Cardiac fibroblast (primary cell): ENCODE measurements around the gene SERTAD2.

ENCODE experiments used
- DNase-seq, 2 donors: peaks; one replicate each; pipeline versions ENCODE4 v3.0.0 to v3.0.0-alpha.2; 2010; ENCODE audit warnings: low read depth in 2 of 2
- H3K4me3 ChIP-seq, 2 donors: replicated peaks in 1 of 2; 1 replicate in 1 of 2; 2 replicates in 1 of 2; pipeline ENCODE4 v1.5.1; 2011; ENCODE audit warnings: low read depth in 2 of 2, low read length in 2 of 2, mild to moderate bottlenecking in 2 of 2, moderate library complexity in 1 of 2
- TF ChIP-seq, protein P1 (sequence below): IDR thresholded peaks from one replicate; pipeline ENCODE4 v1.5.1; 2011; ENCODE audit warnings: low read depth, mild to moderate bottlenecking, low read length, inconsistent platforms

The SERTAD2 gene

DNA sequence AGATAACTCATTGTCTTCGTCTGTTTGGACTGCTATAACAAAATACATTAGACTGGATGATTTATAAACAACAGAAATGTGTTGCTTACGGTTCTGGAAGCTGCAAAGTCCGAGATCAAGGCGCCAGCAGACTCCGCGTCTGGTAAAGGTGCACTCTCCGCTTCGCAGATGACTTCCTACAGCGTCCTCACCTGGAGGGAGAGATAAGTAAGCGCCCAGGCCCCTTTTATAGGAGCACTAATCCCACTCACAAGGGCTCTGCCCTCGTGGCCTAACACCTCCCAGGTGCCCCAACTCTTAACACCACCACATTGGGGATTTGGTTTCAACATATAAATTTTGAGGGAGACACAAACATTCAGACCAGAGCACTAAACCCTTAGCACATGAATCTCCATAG is 51.3 kb downstream of the SERTAD2 start:
- no peak overlapping the region for H3K4me3 ChIP-seq
- TF ChIP-seq, protein P1, sequence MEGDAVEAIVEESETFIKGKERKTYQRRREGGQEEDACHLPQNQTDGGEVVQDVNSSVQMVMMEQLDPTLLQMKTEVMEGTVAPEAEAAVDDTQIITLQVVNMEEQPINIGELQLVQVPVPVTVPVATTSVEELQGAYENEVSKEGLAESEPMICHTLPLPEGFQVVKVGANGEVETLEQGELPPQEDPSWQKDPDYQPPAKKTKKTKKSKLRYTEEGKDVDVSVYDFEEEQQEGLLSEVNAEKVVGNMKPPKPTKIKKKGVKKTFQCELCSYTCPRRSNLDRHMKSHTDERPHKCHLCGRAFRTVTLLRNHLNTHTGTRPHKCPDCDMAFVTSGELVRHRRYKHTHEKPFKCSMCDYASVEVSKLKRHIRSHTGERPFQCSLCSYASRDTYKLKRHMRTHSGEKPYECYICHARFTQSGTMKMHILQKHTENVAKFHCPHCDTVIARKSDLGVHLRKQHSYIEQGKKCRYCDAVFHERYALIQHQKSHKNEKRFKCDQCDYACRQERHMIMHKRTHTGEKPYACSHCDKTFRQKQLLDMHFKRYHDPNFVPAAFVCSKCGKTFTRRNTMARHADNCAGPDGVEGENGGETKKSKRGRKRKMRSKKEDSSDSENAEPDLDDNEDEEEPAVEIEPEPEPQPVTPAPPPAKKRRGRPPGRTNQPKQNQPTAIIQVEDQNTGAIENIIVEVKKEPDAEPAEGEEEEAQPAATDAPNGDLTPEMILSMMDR, result no peak
- no peak for DNase-seq

DNA sequence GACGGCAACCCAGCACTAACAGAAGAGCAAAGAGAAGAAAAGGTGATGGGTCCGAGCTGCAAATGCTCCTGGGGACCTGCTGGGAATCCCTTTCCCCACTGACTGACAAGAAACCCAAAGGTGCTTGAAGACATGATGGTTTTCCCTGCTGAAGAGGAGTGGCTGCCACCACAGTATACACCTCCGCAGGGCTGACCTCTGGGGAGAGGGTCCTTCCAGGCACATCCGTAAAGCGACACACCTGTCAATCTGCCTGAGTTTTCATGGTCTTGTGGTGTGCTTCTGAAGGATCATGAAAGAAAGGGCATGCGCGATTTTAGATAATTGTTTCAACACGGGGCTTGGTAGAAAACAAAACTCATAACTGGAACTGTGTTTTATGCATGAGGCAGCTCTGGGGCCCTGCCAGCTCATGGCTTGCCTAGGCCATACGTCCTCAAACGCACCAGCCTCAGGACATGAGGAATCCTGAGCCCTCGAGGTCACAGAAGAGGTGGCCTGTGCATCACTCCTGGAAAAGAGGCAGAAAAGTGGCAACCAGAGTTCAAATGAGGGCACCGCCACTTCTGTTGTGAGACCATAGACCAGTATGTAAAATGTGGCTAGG is 51.8 kb downstream of the SERTAD2 start:
- no peak overlapping the region for H3K4me3 ChIP-seq
- TF ChIP-seq, protein P1, result no peak
- no peak for DNase-seq

DNA sequence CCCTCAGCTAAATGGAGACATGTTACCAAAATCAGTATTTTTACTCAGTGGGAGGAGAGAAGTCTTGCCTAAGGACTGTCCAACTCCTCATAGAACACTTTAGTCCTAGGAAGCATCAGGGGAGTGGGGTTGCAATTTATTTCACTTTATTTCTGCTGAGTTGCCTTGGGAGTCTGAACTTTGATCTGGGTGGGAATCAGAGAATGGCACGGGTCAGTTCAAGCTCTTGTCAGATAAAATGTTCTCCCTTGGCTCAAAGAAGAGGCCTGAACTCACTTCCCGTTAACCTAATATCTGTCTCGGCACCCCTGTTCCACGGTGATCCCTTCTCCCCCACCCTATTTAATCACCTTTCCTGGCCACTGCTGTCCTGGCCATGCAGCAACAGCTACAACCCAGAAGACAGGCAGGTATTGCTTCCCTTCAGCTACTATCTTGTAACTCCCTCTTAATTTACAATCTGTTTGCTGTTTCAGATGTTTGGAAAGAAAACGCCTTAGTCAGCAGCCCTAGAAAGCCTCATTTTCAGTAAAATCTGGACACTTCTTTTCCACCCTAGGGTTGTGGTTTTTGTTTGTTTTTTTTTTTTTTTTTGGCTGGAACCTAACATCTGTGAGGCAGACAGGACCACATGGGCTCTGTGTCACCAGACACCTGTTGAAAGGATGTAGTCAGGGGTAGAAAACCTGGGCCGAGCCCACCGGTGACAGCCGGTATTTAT is 52.5 kb downstream of the SERTAD2 start:
- TF ChIP-seq, protein P1, result no peak
- DNase-seq, result no peak
- no peak overlapping the region for H3K4me3 ChIP-seq

DNA sequence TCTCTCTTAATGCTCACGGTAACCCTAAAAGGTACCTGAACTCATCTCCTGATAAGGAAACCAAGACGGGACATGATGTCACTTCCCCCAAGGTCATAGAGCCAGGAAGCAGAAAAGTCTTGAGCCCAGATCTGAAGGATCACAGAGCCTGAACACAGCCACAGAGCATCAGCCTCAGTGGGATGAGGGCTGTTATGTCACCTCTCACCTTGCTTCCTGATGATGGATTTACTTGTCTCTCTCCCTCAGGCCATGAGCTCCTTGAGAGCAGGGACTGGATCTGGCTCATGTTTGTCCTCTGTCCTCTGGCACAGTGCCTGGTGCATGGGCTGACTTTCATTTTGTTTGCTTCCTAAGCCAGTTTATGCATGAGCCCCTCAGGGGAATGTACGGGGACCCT is 54.2 kb downstream of the SERTAD2 start:
- DNase-seq, result peak in 1 of 2 donors; percentile 20
- TF ChIP-seq, protein P1, result no peak
- H3K4me3 ChIP-seq, result no peak overlapping the region

DNA sequence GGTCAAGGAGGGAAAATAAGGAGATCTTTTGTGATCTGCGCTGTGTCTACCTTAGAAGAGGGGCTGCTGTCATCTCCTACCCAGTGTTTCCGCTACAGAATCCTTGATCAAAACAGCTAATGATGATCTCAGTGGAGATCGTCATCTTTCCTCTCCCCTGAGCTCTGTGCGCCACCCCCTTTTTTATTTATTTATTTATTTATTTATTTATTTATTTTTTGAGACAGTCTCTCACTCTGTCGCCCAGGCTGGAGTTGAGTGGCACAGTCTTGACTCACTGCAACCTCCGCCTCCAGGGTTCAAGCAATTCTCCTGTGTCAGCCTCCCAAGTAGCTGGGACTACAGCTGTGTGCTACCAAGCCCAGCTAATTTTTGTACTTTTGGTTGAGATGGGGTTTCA is 55.5 kb downstream of the SERTAD2 start:
- no peak overlapping the region for H3K4me3 ChIP-seq
- DNase-seq, result no peak
- TF ChIP-seq, protein P1, result no peak

DNA sequence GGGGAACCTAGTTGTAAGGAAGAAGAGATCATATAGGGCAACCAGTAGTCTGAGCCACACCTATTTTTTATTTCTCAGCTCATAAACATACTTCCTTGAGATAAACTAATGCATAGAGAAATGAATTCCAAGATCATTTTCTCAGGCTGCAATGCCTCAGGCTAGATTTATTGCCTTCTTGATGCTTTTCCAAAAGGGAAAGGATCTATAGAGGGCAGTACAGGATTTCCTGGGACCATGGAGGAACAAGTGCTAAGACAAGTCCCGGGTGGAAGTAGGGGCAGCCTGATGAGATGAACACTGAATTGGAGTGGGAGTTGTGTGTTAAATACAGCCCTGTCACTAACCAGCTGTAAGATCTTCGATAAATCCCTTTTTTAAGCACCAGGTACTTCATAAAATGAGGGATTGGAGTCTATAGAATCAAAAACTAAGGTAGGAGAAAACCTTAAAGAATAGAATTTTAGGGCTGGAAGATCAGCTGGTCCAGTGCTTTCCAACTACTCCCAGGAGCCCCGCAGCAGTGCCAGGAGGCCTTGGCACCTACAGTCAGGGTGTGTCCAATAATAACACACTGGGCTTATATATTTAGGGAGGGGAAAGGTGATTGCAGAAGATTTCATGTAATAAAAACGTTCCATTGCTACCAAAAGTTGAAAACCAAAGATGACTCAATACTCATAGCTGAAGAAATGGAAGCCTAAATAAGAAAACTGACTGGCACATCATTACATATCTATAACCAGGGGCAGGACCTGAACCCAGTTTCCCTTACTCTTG is 58.1 kb downstream of the SERTAD2 start:
- no peak overlapping the region for H3K4me3 ChIP-seq
- TF ChIP-seq, protein P1, result peak; percentile 35
- DNase-seq, result peak; percentile 49 to 57
